Measurements from ENCODE around the gene RNF223.
A peak's percentile ranks its signal among the peaks of the same experiment; 100 is the strongest.

RNF223 gene

DNA sequence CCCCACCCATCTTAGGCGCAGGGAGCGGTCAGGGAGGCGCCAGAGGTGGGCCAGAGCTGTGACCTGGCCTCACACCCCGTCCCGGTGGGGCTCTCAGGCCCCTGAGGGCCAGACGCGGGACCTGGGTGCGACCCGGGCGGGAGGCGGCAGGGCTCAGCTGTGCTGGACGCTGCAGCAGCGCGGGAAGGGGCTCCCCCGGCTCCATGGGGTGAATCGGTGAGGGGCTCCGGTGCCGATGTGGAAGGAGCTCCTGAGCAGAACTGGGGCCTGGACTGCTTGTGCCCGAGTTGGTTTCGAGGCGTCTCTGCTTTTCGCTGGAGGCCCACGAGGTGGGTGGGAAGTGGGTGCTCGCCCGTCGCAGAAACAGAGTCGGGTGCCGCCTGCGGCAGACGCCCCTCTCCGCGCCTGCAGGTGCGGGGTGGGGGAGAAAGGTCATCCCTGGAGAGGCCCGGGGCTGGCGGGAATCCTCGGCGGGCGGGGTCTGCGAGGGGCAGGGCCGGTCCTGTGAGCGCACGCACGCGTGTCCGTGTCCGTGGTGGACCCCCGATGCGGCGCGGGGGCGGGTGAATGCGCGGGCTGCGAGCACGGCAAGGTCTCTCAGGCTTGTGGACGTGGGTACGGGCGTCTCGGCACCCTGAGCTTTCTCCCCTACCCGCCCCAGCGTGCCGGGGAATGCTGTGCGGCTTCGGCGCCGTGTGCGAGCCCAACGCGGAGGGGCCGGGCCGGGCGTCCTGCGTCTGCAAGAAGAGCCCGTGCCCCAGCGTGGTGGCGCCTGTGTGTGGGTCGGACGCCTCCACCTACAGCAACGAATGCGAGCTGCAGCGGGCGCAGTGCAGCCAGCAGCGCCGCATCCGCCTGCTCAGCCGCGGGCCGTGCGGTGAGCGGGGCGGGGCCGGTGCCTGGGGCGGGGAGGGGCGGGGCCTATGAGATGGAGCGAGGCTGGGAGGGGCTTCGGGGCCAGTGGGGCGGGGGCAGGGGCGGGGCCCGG is 33.8 kb downstream of the RNF223 start:
- TF ChIP-seq, protein P1, sequence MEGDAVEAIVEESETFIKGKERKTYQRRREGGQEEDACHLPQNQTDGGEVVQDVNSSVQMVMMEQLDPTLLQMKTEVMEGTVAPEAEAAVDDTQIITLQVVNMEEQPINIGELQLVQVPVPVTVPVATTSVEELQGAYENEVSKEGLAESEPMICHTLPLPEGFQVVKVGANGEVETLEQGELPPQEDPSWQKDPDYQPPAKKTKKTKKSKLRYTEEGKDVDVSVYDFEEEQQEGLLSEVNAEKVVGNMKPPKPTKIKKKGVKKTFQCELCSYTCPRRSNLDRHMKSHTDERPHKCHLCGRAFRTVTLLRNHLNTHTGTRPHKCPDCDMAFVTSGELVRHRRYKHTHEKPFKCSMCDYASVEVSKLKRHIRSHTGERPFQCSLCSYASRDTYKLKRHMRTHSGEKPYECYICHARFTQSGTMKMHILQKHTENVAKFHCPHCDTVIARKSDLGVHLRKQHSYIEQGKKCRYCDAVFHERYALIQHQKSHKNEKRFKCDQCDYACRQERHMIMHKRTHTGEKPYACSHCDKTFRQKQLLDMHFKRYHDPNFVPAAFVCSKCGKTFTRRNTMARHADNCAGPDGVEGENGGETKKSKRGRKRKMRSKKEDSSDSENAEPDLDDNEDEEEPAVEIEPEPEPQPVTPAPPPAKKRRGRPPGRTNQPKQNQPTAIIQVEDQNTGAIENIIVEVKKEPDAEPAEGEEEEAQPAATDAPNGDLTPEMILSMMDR (IDR thresholded peaks at IDR 0.05; ENCODE audit: low read depth, low read length) = no peak
- TF ChIP-seq MYC (IDR thresholded peaks at IDR 0.05; ENCODE audit: low read depth, low read length) (no peak), POLR2A (IDR thresholded peaks at IDR 0.05; ENCODE audit: extremely low read depth, insufficient read length) (no peak)
- TF ChIP-seq, protein P2, sequence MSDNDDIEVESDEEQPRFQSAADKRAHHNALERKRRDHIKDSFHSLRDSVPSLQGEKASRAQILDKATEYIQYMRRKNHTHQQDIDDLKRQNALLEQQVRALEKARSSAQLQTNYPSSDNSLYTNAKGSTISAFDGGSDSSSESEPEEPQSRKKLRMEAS (IDR thresholded peaks at IDR 0.05; ENCODE audit: low read depth, low read length) = no peak
- no peak overlapping the region for H3K4me3 ChIP-seq (ENCODE audit: low read depth, low read length)
- DNase-seq (ENCODE audit: low read depth) = peak; percentile 86

DNA sequence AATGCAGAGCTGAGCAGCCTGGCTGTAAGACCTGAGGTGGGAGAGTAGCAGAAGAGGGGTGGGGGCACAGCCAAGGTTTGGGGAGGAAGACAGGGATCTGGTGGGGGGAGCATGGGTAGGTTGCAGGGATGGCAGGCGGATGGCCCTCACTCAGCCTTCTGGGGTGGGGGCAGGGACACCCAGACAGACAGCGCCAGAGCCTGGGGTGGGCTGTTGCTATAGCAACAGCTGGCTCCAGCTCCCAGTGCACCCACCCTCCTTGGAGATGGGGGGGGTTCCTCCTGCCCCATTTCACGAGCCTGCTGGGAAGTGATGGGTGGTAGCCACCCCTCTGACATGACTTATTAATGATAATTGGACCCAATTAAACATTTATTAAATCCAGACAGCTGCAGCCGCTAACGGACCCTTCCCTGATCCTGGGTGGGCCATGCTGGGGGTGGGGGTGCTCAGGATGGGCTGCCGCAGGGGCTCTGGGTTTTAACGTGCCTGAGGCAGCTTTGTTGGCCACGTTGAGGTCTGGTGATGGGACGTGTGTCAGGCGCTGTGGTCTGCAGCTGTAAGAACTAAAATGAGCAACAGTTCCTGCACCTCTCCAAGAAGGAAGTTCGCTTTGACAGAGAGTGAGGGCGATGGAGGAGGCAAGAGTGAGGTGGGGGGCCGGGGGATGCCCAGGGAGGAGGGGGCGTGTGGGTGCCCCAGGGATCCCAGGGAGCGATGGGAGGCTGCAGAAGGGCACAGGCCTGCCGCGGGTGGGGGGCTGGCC is 34.8 kb downstream of the RNF223 start:
- DNase-seq (ENCODE audit: low read depth) = peak; percentile 76
- H3K4me3 ChIP-seq (ENCODE audit: low read depth, low read length) = no peak overlapping the region
- TF ChIP-seq, protein P1 (IDR thresholded peaks at IDR 0.05; ENCODE audit: low read depth, low read length) = no peak
- no peak for TF ChIP-seq POLR2A (IDR thresholded peaks at IDR 0.05; ENCODE audit: extremely low read depth, insufficient read length)
- TF ChIP-seq, protein P2 (IDR thresholded peaks at IDR 0.05; ENCODE audit: low read depth, low read length) = no peak
- no peak for TF ChIP-seq MYC (IDR thresholded peaks at IDR 0.05; ENCODE audit: low read depth, low read length)

DNA sequence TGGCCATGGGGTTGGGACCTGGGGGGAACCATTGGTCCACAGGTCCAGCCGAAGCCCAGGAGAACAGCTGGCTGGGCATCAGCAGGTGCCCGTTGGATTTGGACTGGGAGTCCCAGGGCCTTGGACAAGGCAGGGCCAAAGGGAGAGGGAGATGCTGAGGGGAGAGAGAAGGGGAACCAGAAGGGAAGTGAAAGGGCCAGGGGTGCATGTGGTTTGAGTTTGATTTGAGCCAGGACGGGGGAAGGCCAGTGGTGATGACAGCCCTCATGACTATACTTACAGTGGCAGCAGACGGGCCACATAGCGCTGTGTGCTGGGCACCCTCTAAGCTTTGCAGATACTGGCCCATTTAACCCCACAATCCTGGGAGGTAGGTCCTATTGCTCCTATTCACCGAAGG is 35.4 kb downstream of the RNF223 start:
- no peak overlapping the region for H3K4me3 ChIP-seq (ENCODE audit: low read depth, low read length)
- TF ChIP-seq, protein P2 (IDR thresholded peaks at IDR 0.05; ENCODE audit: low read depth, low read length) = no peak
- TF ChIP-seq MYC (IDR thresholded peaks at IDR 0.05; ENCODE audit: low read depth, low read length) = no peak
- TF ChIP-seq, protein P1 (IDR thresholded peaks at IDR 0.05; ENCODE audit: low read depth, low read length) = no peak
- no peak for TF ChIP-seq POLR2A (IDR thresholded peaks at IDR 0.05; ENCODE audit: extremely low read depth, insufficient read length)
- DNase-seq (ENCODE audit: low read depth) = peak; percentile 85

DNA sequence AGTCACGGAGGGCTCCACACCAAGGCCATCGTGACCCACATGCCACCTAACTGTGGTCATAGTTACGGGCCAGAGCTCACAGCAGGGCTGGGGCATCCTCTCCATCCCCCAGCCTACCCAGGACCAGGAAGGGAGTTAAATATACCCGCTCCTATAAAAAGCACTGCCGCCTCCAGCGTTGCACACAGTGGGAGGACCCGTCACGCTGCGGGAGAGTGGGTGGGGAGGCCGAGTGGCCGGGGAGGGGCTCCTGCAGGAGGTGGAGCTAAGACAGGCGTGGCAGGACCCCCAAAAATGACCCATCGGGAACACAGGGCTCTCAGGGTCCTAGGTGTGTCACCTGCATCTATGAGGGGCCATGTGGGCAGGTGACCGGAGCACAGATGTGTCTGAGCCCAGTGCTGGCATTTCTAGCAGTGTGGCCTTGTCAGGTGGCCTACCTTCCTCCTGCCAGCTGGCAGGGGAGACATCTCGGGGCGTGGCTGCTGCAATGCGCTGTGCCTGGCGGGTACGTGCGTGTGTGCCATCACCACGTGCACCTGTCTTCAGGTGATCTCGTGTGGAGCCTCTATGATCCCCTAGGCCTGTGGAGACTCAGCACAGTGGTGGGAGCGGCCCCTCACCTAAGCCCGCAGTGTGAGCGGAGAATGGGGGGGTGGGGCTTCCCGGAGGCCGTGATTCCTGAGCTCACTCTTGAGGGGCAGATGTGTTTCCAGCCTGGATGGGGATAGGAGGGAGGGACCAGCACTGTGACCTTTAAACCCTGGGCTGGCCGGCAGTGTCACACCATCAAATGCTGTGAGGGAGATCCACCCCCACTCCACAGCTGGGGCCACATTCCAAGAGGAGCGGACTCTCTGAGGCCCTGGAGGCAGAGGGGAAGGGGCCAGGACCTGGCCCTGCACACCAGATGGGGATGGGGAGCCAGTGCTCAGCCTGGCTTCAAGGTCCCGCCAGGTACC is 36.5 kb downstream of the RNF223 start:
- no peak overlapping the region for H3K4me3 ChIP-seq (ENCODE audit: low read depth, low read length)
- TF ChIP-seq, protein P2 (IDR thresholded peaks at IDR 0.05; ENCODE audit: low read depth, low read length) = no peak
- TF ChIP-seq POLR2A (IDR thresholded peaks at IDR 0.05; ENCODE audit: extremely low read depth, insufficient read length) (no peak), MYC (IDR thresholded peaks at IDR 0.05; ENCODE audit: low read depth, low read length) (no peak)
- TF ChIP-seq, protein P1 (IDR thresholded peaks at IDR 0.05; ENCODE audit: low read depth, low read length) = no peak
- no peak for DNase-seq (ENCODE audit: low read depth)

Data from NB4 (cell line).